ENCODE measurements around the gene ABCA1.

ABCA1 gene

GRCh38 chr9:104895572-104895971 is 32.4 kb downstream of the ABCA1 start:
- H3K27me3 ChIP-seq (ENCODE audit: insufficient read depth, low read length, poor library complexity), result no peaks in the 10 kb centered on the region
- H3K9me3 ChIP-seq (ENCODE audit: insufficient read depth, low read length, severe bottlenecking), result no peaks in the 10 kb centered on the region
- ATAC-seq (ENCODE audit: insufficient read depth, low read depth) (no peak), DNase-seq (no peak)
- H3K4me3 ChIP-seq (ENCODE audit: low read depth in 1 of 2, low read length in 2 of 2), result no peak overlapping the region
- H3K79me2 ChIP-seq (ENCODE audit: insufficient read depth, low read length), result no peaks in the 10 kb centered on the region
- H3K4me2 ChIP-seq (ENCODE audit: insufficient read depth, low read length), result no peak overlapping the region
- TF ChIP-seq EZH2 (IDR thresholded peaks at IDR 0.05; ENCODE audit: borderline replicate concordance, low read depth, low read length, severe bottlenecking) (no peak), CTCF (IDR thresholded peaks at IDR 0.05; ENCODE audit: borderline replicate concordance, extremely low read depth, low read length, poor library complexity, severe bottlenecking) (no peak)
- H3K36me3 ChIP-seq (ENCODE audit: insufficient read depth, low read length), result no peaks in the 10 kb centered on the region
- H3K9ac ChIP-seq (ENCODE audit: low read depth, low read length), result no peak overlapping the region
- H3K27ac ChIP-seq (ENCODE audit: low read length), result no peak overlapping the region
- peaks cover 1% of the 10 kb centered on the region; the same call in 1 of the 2 replicates for H3K4me1 ChIP-seq (ENCODE audit: insufficient read depth, low read length)
- H2AFZ ChIP-seq (ENCODE audit: low read depth, low read length), result no peak overlapping the region
- H4K20me1 ChIP-seq (ENCODE audit: insufficient read depth, low read length), result no peaks in the 10 kb centered on the region

DNA sequence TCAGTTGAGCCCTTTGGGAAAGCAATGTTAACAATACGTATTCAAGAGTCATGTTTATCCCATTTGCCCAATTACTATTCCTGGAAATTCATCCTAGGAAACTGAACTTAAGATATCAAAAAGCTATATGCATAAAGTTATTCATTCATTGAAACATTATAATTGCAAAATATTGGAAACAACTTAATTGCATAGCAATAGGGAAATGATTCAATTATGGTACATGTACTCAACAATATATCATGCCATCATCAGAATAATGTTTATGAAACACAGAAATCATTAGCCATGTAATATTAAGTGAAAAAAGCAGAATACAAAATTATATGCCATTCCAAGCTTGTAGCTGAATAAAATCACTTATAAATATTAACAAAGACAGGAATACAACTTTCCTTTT is 35.3 kb downstream of the ABCA1 start:
- ATAC-seq (ENCODE audit: insufficient read depth, low read depth) (no peak), DNase-seq (no peak)
- Histone ChIP-seq H3K9ac (ENCODE audit: low read depth, low read length) (no peak overlapping the region), H3K4me1 (ENCODE audit: insufficient read depth, low read length) (no peaks in the 10 kb centered on the region), H3K9me3 (ENCODE audit: insufficient read depth, low read length, severe bottlenecking) (no peaks in the 10 kb centered on the region), H2AFZ (ENCODE audit: low read depth, low read length) (no peak overlapping the region), H4K20me1 (ENCODE audit: insufficient read depth, low read length) (no peaks in the 10 kb centered on the region), H3K27me3 (ENCODE audit: insufficient read depth, low read length, poor library complexity) (no peaks in the 10 kb centered on the region), H3K36me3 (ENCODE audit: insufficient read depth, low read length) (no peaks in the 10 kb centered on the region), H3K79me2 (ENCODE audit: insufficient read depth, low read length) (no peaks in the 10 kb centered on the region), H3K4me2 (ENCODE audit: insufficient read depth, low read length) (no peak overlapping the region), H3K4me3 (ENCODE audit: low read depth in 1 of 2, low read length in 2 of 2) (no peak overlapping the region), H3K27ac (ENCODE audit: low read length) (no peak overlapping the region)
- TF ChIP-seq EZH2 (IDR thresholded peaks at IDR 0.05; ENCODE audit: borderline replicate concordance, low read depth, low read length, severe bottlenecking) (no peak), CTCF (IDR thresholded peaks at IDR 0.05; ENCODE audit: borderline replicate concordance, extremely low read depth, low read length, poor library complexity, severe bottlenecking) (no peak)

- H3K27ac ChIP-seq (ENCODE audit: low read length), result no peak overlapping the region
- ATAC-seq (ENCODE audit: insufficient read depth, low read depth) (no peak), DNase-seq (no peak)
- TF ChIP-seq CTCF (IDR thresholded peaks at IDR 0.05; ENCODE audit: borderline replicate concordance, extremely low read depth, low read length, poor library complexity, severe bottlenecking), result no peak
- TF ChIP-seq EZH2 (IDR thresholded peaks at IDR 0.05; ENCODE audit: borderline replicate concordance, low read depth, low read length, severe bottlenecking), result no peak
- no peaks in the 10 kb centered on the region for H4K20me1 ChIP-seq (ENCODE audit: insufficient read depth, low read length)
- H3K4me2 ChIP-seq (ENCODE audit: insufficient read depth, low read length), result no peak overlapping the region
- H2AFZ ChIP-seq (ENCODE audit: low read depth, low read length), result no peak overlapping the region
- no peaks in the 10 kb centered on the region for H3K36me3 ChIP-seq (ENCODE audit: insufficient read depth, low read length)
- no peaks in the 10 kb centered on the region for H3K9me3 ChIP-seq (ENCODE audit: insufficient read depth, low read length, severe bottlenecking)
- no peaks in the 10 kb centered on the region for H3K27me3 ChIP-seq (ENCODE audit: insufficient read depth, low read length, poor library complexity)
- H3K9ac ChIP-seq (ENCODE audit: low read depth, low read length), result no peak overlapping the region
- H3K79me2 ChIP-seq (ENCODE audit: insufficient read depth, low read length), result no peaks in the 10 kb centered on the region
- H3K4me3 ChIP-seq (ENCODE audit: low read depth in 1 of 2, low read length in 2 of 2), result no peak overlapping the region
- no peaks in the 10 kb centered on the region for H3K4me1 ChIP-seq (ENCODE audit: insufficient read depth, low read length)
These were observed 37.6 kb downstream of the ABCA1 start for GRCh38 chr9:104890433-104890770.

Measured in DND-41 (cell line).